GM19452 (cell line): ENCODE measurements around the gene C2orf78.

ENCODE experiments used
- ATAC-seq: cut with Tn5 transposase; IDR thresholded peaks from one replicate; pipeline ENCODE4 v1.9.1; 2021; ENCODE audit not compliant: unreplicated experiment

Gene C2orf78

GRCh38 chr2:73837847-73838585 is 54.0 kb downstream of the C2orf78 start:
- no peak for ATAC-seq

- no peak for ATAC-seq
Measured at GRCh38 chr2:73838889-73839534, 55.0 kb downstream of the C2orf78 start.

- no peak for ATAC-seq
Measured at GRCh38 chr2:73839653-73840411, 55.8 kb downstream of the C2orf78 start.

GRCh38 chr2:73841912-73842738 is 58.1 kb downstream of the C2orf78 start:
- no peak for ATAC-seq

GRCh38 chr2:73842739-73843019 is 58.7 kb downstream of the C2orf78 start:
- ATAC-seq, result no peak

GRCh38 chr2:73844087-73844486 is 60.1 kb downstream of the C2orf78 start:
- ATAC-seq, result no peak

- ATAC-seq, result no peak
Measured at GRCh38 chr2:73850009-73850408, 66.0 kb downstream of the C2orf78 start.

- ATAC-seq, result no peak
Measured at GRCh38 chr2:73851274-73851673, 67.3 kb downstream of the C2orf78 start.

GRCh38 chr2:73852020-73852419 is 68.0 kb downstream of the C2orf78 start:
- ATAC-seq, result no peak

- ATAC-seq, result no peak
Measured at GRCh38 chr2:73855526-73855925, 71.5 kb downstream of the C2orf78 start.

GRCh38 chr2:73856214-73856613 is 72.2 kb downstream of the C2orf78 start:
- ATAC-seq, result no peak

- ATAC-seq, result no peak
Measured at GRCh38 chr2:73859721-73860586, 76.0 kb downstream of the C2orf78 start.

GRCh38 chr2:73862987-73863386 is 79.0 kb downstream of the C2orf78 start:
- ATAC-seq, result no peak
